HepG2 (cell line): ENCODE data around the gene PFKFB4. TPM values are rescaled to one million over a fixed set of nuclear protein-coding genes. Genes with fewer than 3 reads are reported as not detected.
A peak's percentile ranks its signal among the peaks of the same experiment; 100 is the strongest.

Experiments used
- RARA ChIP-seq: IDR thresholded peaks from 2 replicates; pipeline ENCODE4 v1.6.1; 2016; ENCODE audit warnings: missing genetic modification reagents, missing compliant biosample characterization
- SAP130 ChIP-seq: IDR thresholded peaks from 2 replicates; pipeline ENCODE4 v1.6.1; 2016; ENCODE audit warnings: low read depth
- TBX2 ChIP-seq: sonication (generic); formaldehyde crosslinking; IDR thresholded peaks from 2 replicates; pipeline ENCODE4 v1.5.0; 2020; ENCODE audit warnings: missing genetic modification reagents, mild to moderate bottlenecking, borderline replicate concordance
- TGIF2 ChIP-seq: IDR thresholded peaks from 2 replicates; pipeline ENCODE4 v1.6.1; 2016; ENCODE audit warnings: control low read depth, missing compliant biosample characterization
- ZNF235 ChIP-seq: sonication (generic); formaldehyde crosslinking; IDR thresholded peaks from 2 replicates; pipeline ENCODE4 v1.8.1; 2023; ENCODE audit warnings: mild to moderate bottlenecking, missing genetic modification reagents, borderline replicate concordance
- ZNF317 ChIP-seq: sonication (generic); formaldehyde crosslinking; IDR thresholded peaks from 2 replicates; pipeline ENCODE4 v1.5.0; 2020; ENCODE audit warnings: mild to moderate bottlenecking, missing genetic modification reagents
- ZNF501 ChIP-seq: sonication (generic); formaldehyde crosslinking; IDR thresholded peaks from 2 replicates; pipeline ENCODE4 v1.5.1; 2020; ENCODE audit warnings: mild to moderate bottlenecking, moderate library complexity, missing genetic modification reagents
- ZNF589 ChIP-seq: sonication (generic); formaldehyde crosslinking; conservative IDR thresholded peaks from 2 replicates; pipeline ENCODE4 v1.8.0; 2022; ENCODE audit warnings: mild to moderate bottlenecking, moderate library complexity, missing genetic modification reagents
- ZSCAN9 ChIP-seq: IDR thresholded peaks from 2 replicates; pipeline ENCODE4 v1.6.1; 2016; ENCODE audit warnings: borderline replicate concordance
- polyA plus RNA-seq, 8 experiments: library from polyadenylated mRNA; depleted of rRNA in 3 of 8; stranded (reverse) in 7 of 8; unstranded in 1 of 8; fragments of >200 nt; fragmentation: Illumina TruSeq in 4 of 8; extraction: Trizol in 4 of 8; gene quantifications; 2 replicates each; pipeline versions ENCODE4 v1.2.1 to v1.2.3, GENCODE V29; 2011 to 2016; ENCODE audit warnings: low read depth in 4 of 8, missing spikeins in 1 of 8, mixed read lengths in 1 of 8; ENCODE audit not compliant: insufficient read depth in 1 of 8
- total RNA-seq, 5 experiments: library from RNA; depleted of rRNA; stranded (reverse); fragments of >200 nt; fragmentation: Illumina TruSeq; extraction: Trizol; gene quantifications; 2 replicates each; pipeline ENCODE4 v1.2.3, GENCODE V29; 2016; ENCODE audit warnings: low read depth in 1 of 5
- TF ChIP-seq, protein P1 (sequence below): sonication (generic); formaldehyde crosslinking; IDR thresholded peaks from 2 replicates; pipeline ENCODE4 v1.5.1; 2020; ENCODE audit warnings: mild to moderate bottlenecking, missing genetic modification reagents, moderate library complexity
- TF ChIP-seq, protein P2 (sequence below): sonication (generic); formaldehyde crosslinking; conservative IDR thresholded peaks from 2 replicates; pipeline ENCODE4 v1.8.0; 2022; ENCODE audit warnings: mild to moderate bottlenecking, moderate library complexity, missing genetic modification reagents
- TF ChIP-seq, protein P3 (sequence below): sonication (generic); formaldehyde crosslinking; IDR thresholded peaks from 2 replicates; pipeline ENCODE4 v1.8.0; 2022; ENCODE audit warnings: missing genetic modification reagents, mild to moderate bottlenecking, moderate library complexity, borderline replicate concordance
- TF ChIP-seq, protein P4 (sequence below): sonication (generic); formaldehyde crosslinking; IDR thresholded peaks from 2 replicates; pipeline ENCODE4 v1.4.0; 2020; ENCODE audit warnings: mild to moderate bottlenecking, missing genetic modification reagents
- TF ChIP-seq, protein P5 (sequence below): sonication (generic); formaldehyde crosslinking; IDR thresholded peaks from 2 replicates; pipeline ENCODE4 v1.5.1; 2020; ENCODE audit warnings: mild to moderate bottlenecking, missing genetic modification reagents, borderline replicate concordance

The PFKFB4 gene
- total and polyA plus RNA-seq, 2 of the 13 experiments (the other 11 are each of a cell fraction or from before 2014, with no cell fraction given) = 7.1 to 103 TPM

DNA sequence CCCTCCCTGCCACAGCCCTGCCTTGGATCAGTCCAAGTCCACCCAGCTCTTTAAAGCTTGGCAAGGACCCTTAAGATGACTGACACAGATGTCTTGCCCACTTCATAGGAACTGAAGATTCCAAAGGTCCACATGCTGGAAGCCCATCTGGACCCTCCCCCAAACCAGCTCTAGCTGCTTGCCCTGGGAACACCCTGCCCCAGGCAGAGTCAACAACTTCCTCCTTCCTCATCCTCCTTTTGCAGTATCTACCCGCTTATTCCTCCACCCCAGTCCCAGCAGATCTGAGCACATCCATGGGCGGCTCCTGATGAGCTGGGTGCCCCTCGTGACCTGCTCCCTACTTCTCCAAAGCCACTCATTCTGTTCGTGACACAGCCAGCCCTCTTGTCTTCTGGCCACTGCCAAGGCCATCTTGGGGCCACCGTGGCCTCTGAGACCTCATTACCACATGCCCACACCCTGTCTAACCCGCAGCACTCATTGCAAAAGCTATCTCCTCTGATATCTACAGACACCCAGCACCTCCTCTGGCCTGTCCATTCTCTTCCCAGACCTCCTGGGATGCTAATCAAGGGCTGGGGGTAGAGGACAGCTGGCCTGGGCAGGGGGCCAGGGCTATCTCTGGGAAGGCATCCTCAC lies 2.0 kb upstream of the PFKFB4 start (continued):
- TF ChIP-seq, protein P1, sequence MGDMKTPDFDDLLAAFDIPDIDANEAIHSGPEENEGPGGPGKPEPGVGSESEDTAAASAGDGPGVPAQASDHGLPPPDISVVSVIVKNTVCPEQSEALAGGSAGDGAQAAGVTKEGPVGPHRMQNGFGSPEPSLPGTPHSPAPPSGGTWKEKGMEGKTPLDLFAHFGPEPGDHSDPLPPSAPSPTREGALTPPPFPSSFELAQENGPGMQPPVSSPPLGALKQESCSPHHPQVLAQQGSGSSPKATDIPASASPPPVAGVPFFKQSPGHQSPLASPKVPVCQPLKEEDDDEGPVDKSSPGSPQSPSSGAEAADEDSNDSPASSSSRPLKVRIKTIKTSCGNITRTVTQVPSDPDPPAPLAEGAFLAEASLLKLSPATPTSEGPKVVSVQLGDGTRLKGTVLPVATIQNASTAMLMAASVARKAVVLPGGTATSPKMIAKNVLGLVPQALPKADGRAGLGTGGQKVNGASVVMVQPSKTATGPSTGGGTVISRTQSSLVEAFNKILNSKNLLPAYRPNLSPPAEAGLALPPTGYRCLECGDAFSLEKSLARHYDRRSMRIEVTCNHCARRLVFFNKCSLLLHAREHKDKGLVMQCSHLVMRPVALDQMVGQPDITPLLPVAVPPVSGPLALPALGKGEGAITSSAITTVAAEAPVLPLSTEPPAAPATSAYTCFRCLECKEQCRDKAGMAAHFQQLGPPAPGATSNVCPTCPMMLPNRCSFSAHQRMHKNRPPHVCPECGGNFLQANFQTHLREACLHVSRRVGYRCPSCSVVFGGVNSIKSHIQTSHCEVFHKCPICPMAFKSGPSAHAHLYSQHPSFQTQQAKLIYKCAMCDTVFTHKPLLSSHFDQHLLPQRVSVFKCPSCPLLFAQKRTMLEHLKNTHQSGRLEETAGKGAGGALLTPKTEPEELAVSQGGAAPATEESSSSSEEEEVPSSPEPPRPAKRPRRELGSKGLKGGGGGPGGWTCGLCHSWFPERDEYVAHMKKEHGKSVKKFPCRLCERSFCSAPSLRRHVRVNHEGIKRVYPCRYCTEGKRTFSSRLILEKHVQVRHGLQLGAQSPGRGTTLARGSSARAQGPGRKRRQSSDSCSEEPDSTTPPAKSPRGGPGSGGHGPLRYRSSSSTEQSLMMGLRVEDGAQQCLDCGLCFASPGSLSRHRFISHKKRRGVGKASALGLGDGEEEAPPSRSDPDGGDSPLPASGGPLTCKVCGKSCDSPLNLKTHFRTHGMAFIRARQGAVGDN (CRISPR knock-in tag) = peak; percentile 44
- TF ChIP-seq, protein P2, sequence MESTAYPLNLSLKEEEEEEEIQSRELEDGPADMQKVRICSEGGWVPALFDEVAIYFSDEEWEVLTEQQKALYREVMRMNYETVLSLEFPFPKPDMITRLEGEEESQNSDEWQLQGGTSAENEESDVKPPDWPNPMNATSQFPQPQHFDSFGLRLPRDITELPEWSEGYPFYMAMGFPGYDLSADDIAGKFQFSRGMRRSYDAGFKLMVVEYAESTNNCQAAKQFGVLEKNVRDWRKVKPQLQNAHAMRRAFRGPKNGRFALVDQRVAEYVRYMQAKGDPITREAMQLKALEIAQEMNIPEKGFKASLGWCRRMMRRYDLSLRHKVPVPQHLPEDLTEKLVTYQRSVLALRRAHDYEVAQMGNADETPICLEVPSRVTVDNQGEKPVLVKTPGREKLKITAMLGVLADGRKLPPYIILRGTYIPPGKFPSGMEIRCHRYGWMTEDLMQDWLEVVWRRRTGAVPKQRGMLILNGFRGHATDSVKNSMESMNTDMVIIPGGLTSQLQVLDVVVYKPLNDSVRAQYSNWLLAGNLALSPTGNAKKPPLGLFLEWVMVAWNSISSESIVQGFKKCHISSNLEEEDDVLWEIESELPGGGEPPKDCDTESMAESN (CRISPR knock-in tag) = no peak
- TF ChIP-seq, protein P3, sequence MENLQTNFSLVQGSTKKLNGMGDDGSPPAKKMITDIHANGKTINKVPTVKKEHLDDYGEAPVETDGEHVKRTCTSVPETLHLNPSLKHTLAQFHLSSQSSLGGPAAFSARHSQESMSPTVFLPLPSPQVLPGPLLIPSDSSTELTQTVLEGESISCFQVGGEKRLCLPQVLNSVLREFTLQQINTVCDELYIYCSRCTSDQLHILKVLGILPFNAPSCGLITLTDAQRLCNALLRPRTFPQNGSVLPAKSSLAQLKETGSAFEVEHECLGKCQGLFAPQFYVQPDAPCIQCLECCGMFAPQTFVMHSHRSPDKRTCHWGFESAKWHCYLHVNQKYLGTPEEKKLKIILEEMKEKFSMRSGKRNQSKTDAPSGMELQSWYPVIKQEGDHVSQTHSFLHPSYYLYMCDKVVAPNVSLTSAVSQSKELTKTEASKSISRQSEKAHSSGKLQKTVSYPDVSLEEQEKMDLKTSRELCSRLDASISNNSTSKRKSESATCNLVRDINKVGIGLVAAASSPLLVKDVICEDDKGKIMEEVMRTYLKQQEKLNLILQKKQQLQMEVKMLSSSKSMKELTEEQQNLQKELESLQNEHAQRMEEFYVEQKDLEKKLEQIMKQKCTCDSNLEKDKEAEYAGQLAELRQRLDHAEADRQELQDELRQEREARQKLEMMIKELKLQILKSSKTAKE (CRISPR knock-in tag) = no peak
- peak; percentile 66; the same call in 1 of the 2 replicates for TF ChIP-seq ZNF501 (CRISPR knock-in tag)
- TF ChIP-seq TGIF2 = 0 out of 2 replicates have a peak, but pooled peaks have one; percentile 33
- TF ChIP-seq ZNF235 (CRISPR knock-in tag) = peak; percentile 67; the same call in 1 of the 2 replicates
- TF ChIP-seq ZNF589 (CRISPR knock-in tag) = no peak
- TF ChIP-seq ZNF317 (CRISPR knock-in tag) = 0 out of 2 replicates have a peak, but pooled peaks have one; percentile 35
- TF ChIP-seq, protein P4, sequence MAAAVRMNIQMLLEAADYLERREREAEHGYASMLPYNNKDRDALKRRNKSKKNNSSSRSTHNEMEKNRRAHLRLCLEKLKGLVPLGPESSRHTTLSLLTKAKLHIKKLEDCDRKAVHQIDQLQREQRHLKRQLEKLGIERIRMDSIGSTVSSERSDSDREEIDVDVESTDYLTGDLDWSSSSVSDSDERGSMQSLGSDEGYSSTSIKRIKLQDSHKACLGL (CRISPR knock-in tag) = 0 out of 2 replicates have a peak, but pooled peaks have one; percentile 40
- TF ChIP-seq ZSCAN9 (CRISPR knock-in tag) = no peak
- no peak for TF ChIP-seq SAP130 (CRISPR knock-in tag)
- TF ChIP-seq, protein P5, sequence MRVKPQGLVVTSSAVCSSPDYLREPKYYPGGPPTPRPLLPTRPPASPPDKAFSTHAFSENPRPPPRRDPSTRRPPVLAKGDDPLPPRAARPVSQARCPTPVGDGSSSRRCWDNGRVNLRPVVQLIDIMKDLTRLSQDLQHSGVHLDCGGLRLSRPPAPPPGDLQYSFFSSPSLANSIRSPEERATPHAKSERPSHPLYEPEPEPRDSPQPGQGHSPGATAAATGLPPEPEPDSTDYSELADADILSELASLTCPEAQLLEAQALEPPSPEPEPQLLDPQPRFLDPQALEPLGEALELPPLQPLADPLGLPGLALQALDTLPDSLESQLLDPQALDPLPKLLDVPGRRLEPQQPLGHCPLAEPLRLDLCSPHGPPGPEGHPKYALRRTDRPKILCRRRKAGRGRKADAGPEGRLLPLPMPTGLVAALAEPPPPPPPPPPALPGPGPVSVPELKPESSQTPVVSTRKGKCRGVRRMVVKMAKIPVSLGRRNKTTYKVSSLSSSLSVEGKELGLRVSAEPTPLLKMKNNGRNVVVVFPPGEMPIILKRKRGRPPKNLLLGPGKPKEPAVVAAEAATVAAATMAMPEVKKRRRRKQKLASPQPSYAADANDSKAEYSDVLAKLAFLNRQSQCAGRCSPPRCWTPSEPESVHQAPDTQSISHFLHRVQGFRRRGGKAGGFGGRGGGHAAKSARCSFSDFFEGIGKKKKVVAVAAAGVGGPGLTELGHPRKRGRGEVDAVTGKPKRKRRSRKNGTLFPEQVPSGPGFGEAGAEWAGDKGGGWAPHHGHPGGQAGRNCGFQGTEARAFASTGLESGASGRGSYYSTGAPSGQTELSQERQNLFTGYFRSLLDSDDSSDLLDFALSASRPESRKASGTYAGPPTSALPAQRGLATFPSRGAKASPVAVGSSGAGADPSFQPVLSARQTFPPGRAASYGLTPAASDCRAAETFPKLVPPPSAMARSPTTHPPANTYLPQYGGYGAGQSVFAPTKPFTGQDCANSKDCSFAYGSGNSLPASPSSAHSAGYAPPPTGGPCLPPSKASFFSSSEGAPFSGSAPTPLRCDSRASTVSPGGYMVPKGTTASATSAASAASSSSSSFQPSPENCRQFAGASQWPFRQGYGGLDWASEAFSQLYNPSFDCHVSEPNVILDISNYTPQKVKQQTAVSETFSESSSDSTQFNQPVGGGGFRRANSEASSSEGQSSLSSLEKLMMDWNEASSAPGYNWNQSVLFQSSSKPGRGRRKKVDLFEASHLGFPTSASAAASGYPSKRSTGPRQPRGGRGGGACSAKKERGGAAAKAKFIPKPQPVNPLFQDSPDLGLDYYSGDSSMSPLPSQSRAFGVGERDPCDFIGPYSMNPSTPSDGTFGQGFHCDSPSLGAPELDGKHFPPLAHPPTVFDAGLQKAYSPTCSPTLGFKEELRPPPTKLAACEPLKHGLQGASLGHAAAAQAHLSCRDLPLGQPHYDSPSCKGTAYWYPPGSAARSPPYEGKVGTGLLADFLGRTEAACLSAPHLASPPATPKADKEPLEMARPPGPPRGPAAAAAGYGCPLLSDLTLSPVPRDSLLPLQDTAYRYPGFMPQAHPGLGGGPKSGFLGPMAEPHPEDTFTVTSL (CRISPR knock-in tag) = 0 out of 2 replicates have a peak, but pooled peaks have one; percentile 15
- TF ChIP-seq TBX2 (CRISPR knock-in tag) = peak; percentile 9; the same call in 1 of the 2 replicates
- peak; percentile 54; the same call in 1 of the 2 replicates for TF ChIP-seq RARA (CRISPR knock-in tag)
